H1 (cell line): Measurements from ENCODE around the gene AGAP1. TPM values are rescaled to one million over a fixed set of nuclear protein-coding genes. Genes with fewer than 3 reads are reported as not detected.

Source experiments
- CTCF ChIA-PET: fragments of 300-600 bp; sonication (Branson Sonifier 250); formaldehyde crosslinking; loops from one replicate; lab custom pipeline; 2021; ENCODE audit not compliant: partially characterized antibody; lab: Charles Lee
- POLR2A ChIA-PET: fragments of 300-600 bp; sonication (Branson Sonifier 250); formaldehyde crosslinking; loops from one replicate; lab custom pipeline; 2021; ENCODE audit warnings: inconsistent platforms; ENCODE audit not compliant: partially characterized antibody; lab: Charles Lee
- DNase-seq, 2 experiments: peaks; one replicate each; pipeline versions ENCODE4 v3.0.0 to v3.0.0-alpha.2; 2010 to 2022; ENCODE audit warnings: low spot score in 2 of 2, low read depth in 1 of 2, mixed read lengths in 1 of 2
- FAIRE-seq: peaks from 2 replicates; lab custom pipeline; 2011; peaks lifted over from hg19 to GRCh38; lab: Jason Lieb, UNC
- H2AFZ ChIP-seq: 2 replicates; pipeline ENCODE4 v1.8.1; 2012; ENCODE audit warnings: low read length, inconsistent platforms
- H2AK5ac ChIP-seq: 2 replicates; pipeline ENCODE4 v1.6.1; 2013; ENCODE audit warnings: low read depth, low read length
- H2BK120ac ChIP-seq: replicated peaks from 2 replicates; pipeline ENCODE3; 2013; ENCODE audit warnings: low read depth, low read length, inconsistent platforms
- H2BK12ac ChIP-seq: 2 replicates; pipeline ENCODE4 v1.6.1; 2013; ENCODE audit warnings: low read depth, low read length
- H2BK15ac ChIP-seq: 2 replicates; pipeline ENCODE4 v1.6.1; 2013; ENCODE audit warnings: low read length
- H2BK20ac ChIP-seq: 2 replicates; pipeline ENCODE4 v1.6.1; 2013; ENCODE audit warnings: low read length
- H2BK5ac ChIP-seq: 2 replicates; pipeline ENCODE4 v1.6.1; 2013; ENCODE audit warnings: low read depth, low read length
- H3K14ac ChIP-seq: 2 replicates; pipeline ENCODE4 v1.6.1; 2013; ENCODE audit warnings: inconsistent platforms; ENCODE audit not compliant: insufficient read length
- H3K18ac ChIP-seq: 2 replicates; pipeline ENCODE4 v1.6.1; 2013; ENCODE audit warnings: low read length; ENCODE audit errors: extremely low read depth
- H3K23ac ChIP-seq: 2 replicates; pipeline ENCODE4 v1.6.1; 2013; ENCODE audit warnings: inconsistent platforms; ENCODE audit not compliant: insufficient read length
- H3K23me2 ChIP-seq: 2 replicates; pipeline ENCODE4 v1.6.1; 2013; ENCODE audit warnings: low read depth, low read length
- H3K27ac ChIP-seq: 2 replicates; pipeline ENCODE4 v1.6.1; 2011; ENCODE audit warnings: low read depth, low read length, inconsistent platforms
- H3K27me3 ChIP-seq, 4 experiments: replicated peaks in 1 of 4; 1 replicate in 1 of 4; 2 replicates in 3 of 4; pipeline versions ENCODE4 v1.6.1 to v1.8.1; 2011 to 2013; ENCODE audit warnings: low read length in 3 of 4, mild to moderate bottlenecking in 3 of 4, inconsistent platforms in 2 of 4, mixed read lengths in 2 of 4, moderate library complexity in 1 of 4; ENCODE audit not compliant: control insufficient read depth in 3 of 4, insufficient read depth in 3 of 4; ENCODE audit errors: extremely low read depth in 1 of 4
- H3K36me3 ChIP-seq, 4 experiments: 2 replicates each; pipeline versions ENCODE4 v1.6.1 to v1.8.1; 2011 to 2013; ENCODE audit warnings: mild to moderate bottlenecking in 4 of 4, low read length in 3 of 4, moderate library complexity in 2 of 4, control low read depth in 1 of 4, inconsistent platforms in 1 of 4; ENCODE audit not compliant: insufficient read depth in 4 of 4, control insufficient read depth in 2 of 4
- H3K4ac ChIP-seq: replicated peaks from 2 replicates; pipeline ENCODE3; 2013; ENCODE audit warnings: low read length, low read depth, mixed read lengths, inconsistent platforms; ENCODE audit not compliant: insufficient read length
- H3K4me1 ChIP-seq, 4 experiments: replicated peaks in 1 of 4; 1 replicate in 1 of 4; 2 replicates in 3 of 4; pipeline versions ENCODE4 v1.6.1 to v1.8.1; 2011 to 2013; ENCODE audit warnings: low read length in 3 of 4, inconsistent platforms in 2 of 4, mixed read lengths in 1 of 4; ENCODE audit not compliant: insufficient read depth in 4 of 4, control insufficient read depth in 3 of 4
- H3K4me2 ChIP-seq, 2 experiments: 2 replicates each; pipeline versions ENCODE4 v1.6.1 to v1.8.1; 2011 to 2013; ENCODE audit warnings: low read depth in 2 of 2, low read length in 2 of 2, control low read depth in 1 of 2, inconsistent platforms in 1 of 2, mild to moderate bottlenecking in 1 of 2; ENCODE audit not compliant: insufficient read depth in 1 of 2
- H3K4me3 ChIP-seq, 4 experiments: fragments of 200-600, 300-600 bp in 1 of 4; sonication (generic), shearing (Covaris generic), sonication (Bioruptor Twin) in 1 of 4; 2 replicates each; pipeline versions ENCODE4 v1.5.1 to v1.8.1; 2011 to 2016; ENCODE audit warnings: low read length in 4 of 4, low read depth in 3 of 4, control low read depth in 2 of 4, inconsistent platforms in 2 of 4, mild to moderate bottlenecking in 2 of 4, mixed read lengths in 1 of 4, moderate library complexity in 1 of 4; ENCODE audit not compliant: insufficient read depth in 2 of 4; ENCODE audit errors: extremely low read depth in 1 of 4
- H3K56ac ChIP-seq: replicated peaks from 2 replicates; pipeline ENCODE3; 2013; ENCODE audit warnings: low read depth, mild to moderate bottlenecking, mixed read lengths, low read length, inconsistent platforms; ENCODE audit not compliant: insufficient read length
- H3K79me1 ChIP-seq: 2 replicates; pipeline ENCODE4 v1.6.1; 2013; ENCODE audit warnings: low read depth, low read length, control low read depth
- H3K79me2 ChIP-seq, 2 experiments: 2 replicates each; pipeline versions ENCODE4 v1.6.1 to v1.8.1; 2012 to 2013; ENCODE audit warnings: low read length in 2 of 2, mild to moderate bottlenecking in 2 of 2, inconsistent platforms in 1 of 2; ENCODE audit not compliant: insufficient read depth in 2 of 2, control insufficient read depth in 1 of 2
- H3K9ac ChIP-seq, 4 experiments: replicated peaks in 1 of 4; 1 replicate in 1 of 4; 2 replicates in 3 of 4; pipeline versions ENCODE4 v1.6.1 to v1.8.1; 2011 to 2013; ENCODE audit warnings: low read depth in 3 of 4, low read length in 3 of 4, control low read depth in 2 of 4, mild to moderate bottlenecking in 2 of 4, moderate library complexity in 2 of 4, inconsistent platforms in 1 of 4; ENCODE audit errors: extremely low read depth in 1 of 4
- H3K9me3 ChIP-seq, 2 experiments: 2 replicates each; pipeline versions ENCODE4 v1.6.1 to v1.8.1; 2012 to 2013; ENCODE audit warnings: mild to moderate bottlenecking in 2 of 2, moderate library complexity in 2 of 2, control low read depth in 1 of 2, inconsistent platforms in 1 of 2, low read depth in 1 of 2, low read length in 1 of 2, mixed read lengths in 1 of 2; ENCODE audit not compliant: insufficient read depth in 2 of 2
- H4K20me1 ChIP-seq, 2 experiments: replicated peaks in 1 of 2; 2 replicates each; pipeline versions ENCODE3 to v1.8.1; 2011 to 2013; ENCODE audit warnings: inconsistent platforms in 2 of 2, low read length in 2 of 2, mild to moderate bottlenecking in 1 of 2; ENCODE audit not compliant: insufficient read depth in 2 of 2, control insufficient read depth in 1 of 2
- H4K5ac ChIP-seq: 2 replicates; pipeline ENCODE4 v1.6.1; 2013; ENCODE audit warnings: low read length, low read depth, mixed read lengths, inconsistent platforms; ENCODE audit not compliant: insufficient read length
- H4K8ac ChIP-seq: 2 replicates; pipeline ENCODE4 v1.8.0; 2013; ENCODE audit warnings: mild to moderate bottlenecking, moderate library complexity, low read length, inconsistent platforms; ENCODE audit not compliant: insufficient read depth; ENCODE audit errors: extremely low read depth
- H4K91ac ChIP-seq: replicated peaks from 2 replicates; pipeline ENCODE3; 2013; ENCODE audit warnings: low read length, mixed read lengths, inconsistent platforms; ENCODE audit not compliant: insufficient read length
- CEBPB ChIP-seq: IDR thresholded peaks from 2 replicates; pipeline ENCODE4 v1.6.1; 2012; ENCODE audit warnings: low read depth, low read length
- FOSL1 ChIP-seq: IDR thresholded peaks from 2 replicates; pipeline ENCODE4 v1.6.1; 2011; ENCODE audit warnings: mild to moderate bottlenecking, low read depth, low read length, moderate library complexity; ENCODE audit not compliant: insufficient read depth
- HDAC6 ChIP-seq: IDR thresholded peaks from one replicate; pipeline ENCODE4 v1.7.1; 2012; ENCODE audit warnings: low read depth, mild to moderate bottlenecking, inconsistent platforms, low read length, moderate library complexity
- KDM1A ChIP-seq: fragments of 200-600, 300-600 bp; sonication (generic); IDR thresholded peaks from 2 replicates; pipeline ENCODE4 v1.7.1; 2016; ENCODE audit warnings: mild to moderate bottlenecking, low read length, borderline replicate concordance
- POLR2A ChIP-seq, 2 experiments: IDR thresholded peaks; 1 replicate in 1 of 2; 2 replicates in 1 of 2; pipeline ENCODE4 v1.6.1; 2011; ENCODE audit warnings: low read depth in 2 of 2, low read length in 2 of 2, mild to moderate bottlenecking in 2 of 2; ENCODE audit errors: control extremely low read depth in 1 of 2
- WGBS, 2 experiments: shearing (Covaris generic) in 1 of 2; methylation state at CpG; one replicate each; pipeline versions ENCODE4 v1.1.6 to v1.1.7; 2013 to 2015; ENCODE audit warnings: low lambda C conversion rate in 2 of 2, mixed read lengths in 2 of 2, inconsistent platforms in 1 of 2, low coverage in 1 of 2, missing lambda C conversion rate in 1 of 2; ENCODE audit not compliant: insufficient replicate concordance in 2 of 2, insufficient coverage in 1 of 2, insufficient read length in 1 of 2; ENCODE audit errors: extremely low coverage in 1 of 2, missing lambda C conversion rate in 1 of 2; 5-methylcytosine and 5-hydroxymethylcytosine counted together
- polyA plus RNA-seq, 7 experiments: library from polyadenylated mRNA; depleted of rRNA in 3 of 7; stranded (reverse) in 5 of 7; unstranded in 2 of 7; fragments of >200 nt in 5 of 7; fragments of 200-250 nt in 2 of 7; gene quantifications; 1 replicate in 5 of 7; 2 replicates in 1 of 7; 4 replicates in 1 of 7; pipeline versions ENCODE4 v1.2.1 to v1.2.3, GENCODE V29; 2011 to 2013; ENCODE audit warnings: missing spikeins in 2 of 7, mixed read lengths in 2 of 7
- total RNA-seq: library from RNA; stranded (reverse); fragmentation: NEBNext Ultra II Directional; extraction: Animal tissue kit (Norgen Biotek cat#: 25700); gene quantifications from 2 replicates; pipeline ENCODE4 v1.2.1, GENCODE V29; 2021

The AGAP1 gene
- total and polyA plus RNA-seq, 2 of the 8 experiments (the other 6 are each of a cell fraction or from before 2014, with no cell fraction given), result 18.1 to 39.4 TPM

- Histone ChIP-seq H3K14ac (no peak overlapping the region), H3K23me2 (0 out of 2 replicates have a peak, but pooled peaks cover 2% of the 10 kb centered on the region), H2BK5ac (peak overlapping the region; percentile 61; the same call in 1 of the 2 replicates), H4K91ac (peak overlapping the region; percentile 12), H3K9me3 (no peaks in the 10 kb centered on the region), H3K18ac (no peak overlapping the region), H2AK5ac (no peak overlapping the region), H2BK20ac (peak overlapping the region; percentile 15; the same call in 1 of the 2 replicates), H2BK12ac (no peak overlapping the region; the same call in 1 of the 2 replicates), H3K9ac (no peak overlapping the region), H3K79me1 (no peaks in the 10 kb centered on the region), H2BK120ac (no peak overlapping the region), H3K23ac (no peak overlapping the region), H3K56ac (no peak overlapping the region), H3K27me3 (no peaks in the 10 kb centered on the region; a peak in 1 of 7 replicates), H3K4me1 (peaks cover 5 to 21% (median 19%) of the 10 kb centered on the region in 4 experiments), H3K36me3 (no peaks in the 10 kb centered on the region), H4K8ac (no peak overlapping the region), H4K5ac (no peak overlapping the region), H2BK15ac (no peak overlapping the region), H3K4me3 (no peak overlapping the region), H3K4me2 (no peak overlapping the region), H3K79me2 (no peaks in the 10 kb centered on the region), H3K4ac (no peak overlapping the region), H4K20me1 (no peaks in the 10 kb centered on the region), H3K27ac (no peak overlapping the region), H2AFZ (no peak overlapping the region)
- ChIA-PET POLR2A (no interaction called here), CTCF (no interaction called here)
- WGBS, 2 experiments, result 89% methylated on average over 9 of the region's 9 CpGs; no CpG with 5 or more reads in 1 of the 2 experiments
- TF ChIP-seq KDM1A (no peak), FOSL1 (no peak), CEBPB (no peak), POLR2A (IDR thresholded peaks at IDR 0.05; ENCODE audit: control extremely low read depth in 1 of 2, low read depth in 2 of 2, low read length in 2 of 2) (no peak), HDAC6 (no peak)
- DNase-seq, result no peak
- FAIRE-seq, result no peak
Observed at GRCh38 chr2:236090027-236090382, 596.2 kb downstream of the AGAP1 start.
